ENCODE data around the gene ITPR1. TPM values are rescaled to one million over a fixed set of nuclear protein-coding genes. Genes with fewer than 3 reads are reported as not detected.

The ITPR1 gene
- total and polyA plus RNA-seq, 2 of the 4 experiments (the other 2 are of a cell fraction): 1.8 to 5.7 TPM

- ChIA-PET CTCF (interaction anchor here (0.6 kb wide), 1 partner anchor 17 kb away, joined by 3 read pairs; no protein-coding TSS in a partner anchor), POLR2A (ENCODE audit: unreplicated experiment) (no interaction called here)
- no peak overlapping the region for H4K91ac ChIP-seq (ENCODE audit: insufficient read depth, low read depth, low read length)
- no peak for TF ChIP-seq ELK1 (IDR thresholded peaks at IDR 0.05; ENCODE audit: borderline replicate concordance, low read depth, low read length)
- TF ChIP-seq CEBPB (IDR thresholded peaks at IDR 0.05; ENCODE audit: low read depth, low read length): no peak
- no peak for TF ChIP-seq RCOR1 (IDR thresholded peaks at IDR 0.05; ENCODE audit: insufficient replicate concordance, low read length)
- no peak for TF ChIP-seq CTCF (conservative IDR thresholded peaks at IDR 0.05; ENCODE audit: low read depth, low read length)
- TF ChIP-seq MAFK (IDR thresholded peaks at IDR 0.05; ENCODE audit: low read depth, low read length): no peak
- no peak for TF ChIP-seq NFE2L2 (IDR thresholded peaks at IDR 0.05; ENCODE audit: low read depth, low read length)
- TF ChIP-seq RAD21 (IDR thresholded peaks at IDR 0.05; ENCODE audit: low read length): no peak
- no peak overlapping the region for H2BK5ac ChIP-seq (ENCODE audit: low read depth, low read length, poor library complexity, severe bottlenecking)
- no peak overlapping the region for H3K18ac ChIP-seq (ENCODE audit: low read depth, low read length)
- H3K4ac ChIP-seq (ENCODE audit: low read depth, low read length): no peak overlapping the region
- no peak overlapping the region for H4K8ac ChIP-seq (ENCODE audit: low read depth in 2 of 2, low read length in 2 of 2)
- H2BK15ac ChIP-seq (ENCODE audit: low read depth, low read length): no peak overlapping the region
- no peak overlapping the region for H2BK120ac ChIP-seq (ENCODE audit: low read depth, low read length)
- no peaks in the 10 kb centered on the region for H3K9me1 ChIP-seq (ENCODE audit: insufficient read depth, low read length)
- in situ Hi-C loops (cut with MboI; ENCODE audit: low sequenced_read_pairs) (no loop called here), intact Hi-C loops (cut with micrococcal nuclease) (no loop called here), dilution Hi-C loops (cut with HindIII; ENCODE audit: low sequenced_read_pairs, unreplicated experiment) (no loop called here)
- no peak overlapping the region for H3K4me3 ChIP-seq (ENCODE audit: insufficient read depth, low read depth, low read length)
- no peak overlapping the region for H2AK5ac ChIP-seq (ENCODE audit: low read depth, low read length)
- no peak overlapping the region for H3K56ac ChIP-seq (ENCODE audit: extremely low read depth, insufficient read depth, low read length)
- no peaks in the 10 kb centered on the region for H4K20me1 ChIP-seq (ENCODE audit: insufficient read depth, low read length)
- ATAC-seq (ENCODE audit: low read depth) (no peak), DNase-seq (no peak)
- H3K14ac ChIP-seq (replicated peaks; ENCODE audit: low read depth, low read length): no peak overlapping the region
- no peaks in the 10 kb centered on the region for H3K4me1 ChIP-seq (ENCODE audit: control insufficient read depth, insufficient read depth, low read length)
- no peak overlapping the region for H2AK9ac ChIP-seq (replicated peaks; ENCODE audit: low read depth, low read length, poor library complexity)
- no peak overlapping the region for H3K9ac ChIP-seq (ENCODE audit: low read depth, low read length)
- H3K9me3 ChIP-seq (ENCODE audit: control insufficient read depth, insufficient read depth, low read length): peaks cover 3% of the 10 kb centered on the region
- no peaks in the 10 kb centered on the region for H3K36me3 ChIP-seq (ENCODE audit: control insufficient read depth, insufficient read depth, low read length)
- no peak overlapping the region for H3K4me2 ChIP-seq (ENCODE audit: low read depth, low read length)
- H2BK20ac ChIP-seq (ENCODE audit: low read depth, low read length): no peak overlapping the region
- H3K23ac ChIP-seq (ENCODE audit: low read depth, low read length): no peak overlapping the region
- no CpG with 5 or more reads among the region's 12 CpGs for WGBS, 2 experiments (ENCODE audit: extremely low coverage in 2 of 2, insufficient read length in 1 of 2)
- no peaks in the 10 kb centered on the region for H3K79me1 ChIP-seq (ENCODE audit: low read depth in 1 of 2, low read length in 2 of 2)
- no peak overlapping the region for H4K5ac ChIP-seq (ENCODE audit: low read depth, low read length)
- no peak overlapping the region for H3K27ac ChIP-seq (ENCODE audit: insufficient read depth, low read length)
- H2AFZ ChIP-seq (replicated peaks; ENCODE audit: low read length, poor library complexity): peak overlapping the region; percentile 2
- H3K27me3 ChIP-seq (ENCODE audit: control insufficient read depth, insufficient read depth, low read length): 0 out of 2 replicates have a peak, but pooled peaks cover 6% of the 10 kb centered on the region
- BruUV-seq (replicated peaks): no TSS peak
These were observed 266.7 kb downstream of the ITPR1 start for GRCh38 chr3:4759689-4760312.
